B cell (primary cell): ENCODE measurements around the gene CNTN2. TPM values are rescaled to one million over a fixed set of nuclear protein-coding genes. Genes with fewer than 3 reads are reported as not detected.

ENCODE experiments used
- ATAC-seq: fragments of 200-7000 bp; cut with Tn5 transposase; one replicate; pipeline ENCODE4 v1.10.0; 2021; ENCODE audit warnings: low read depth, mild to moderate bottlenecking, moderate number of reproducible peaks, moderate library complexity
- CTCF ChIA-PET: fragments of 350-600 bp; sonication (Branson Sonifier 250); formaldehyde crosslinking; loops from one replicate; lab custom pipeline; 2021; ENCODE audit warnings: antibody characterized with exemption, inconsistent platforms; lab: Charles Lee
- POLR2A ChIA-PET: fragments of 350-600 bp; sonication (Branson Sonifier 250); formaldehyde crosslinking; loops from one replicate; lab custom pipeline; 2021; ENCODE audit warnings: antibody characterized with exemption; lab: Charles Lee
- DNase-seq: peaks from one replicate; pipeline ENCODE4 v3.0.0; 2013
- H2AFZ ChIP-seq: 2 replicates; pipeline ENCODE4 v1.6.1; 2012; ENCODE audit warnings: mild to moderate bottlenecking, low read depth, low read length; ENCODE audit not compliant: insufficient read depth, poor library complexity, severe bottlenecking
- H3K27ac ChIP-seq, 2 donors: 1 replicate in 1 of 2; 2 replicates in 1 of 2; pipeline ENCODE4 v1.5.1; 2012 to 2013; ENCODE audit warnings: low read length in 2 of 2, mild to moderate bottlenecking in 2 of 2, moderate library complexity in 1 of 2
- H3K27me3 ChIP-seq, 4 experiments: fragments of 200-600 bp in 1 of 4; sonication (generic) in 1 of 4; replicated peaks in 1 of 4; 1 replicate in 2 of 4; 2 replicates in 2 of 4; pipeline versions ENCODE4 v1.6.1 to v1.7.0; 2013 to 2016; ENCODE audit warnings: low read length in 3 of 4, mild to moderate bottlenecking in 2 of 4, mixed read lengths in 1 of 4, moderate library complexity in 1 of 4; ENCODE audit not compliant: insufficient read depth in 4 of 4, control insufficient read depth in 3 of 4; ENCODE audit errors: control extremely low read depth in 1 of 4
- H3K36me3 ChIP-seq, 2 experiments: replicated peaks in 1 of 2; 1 replicate in 1 of 2; 2 replicates in 1 of 2; pipeline versions ENCODE4 v1.6.1 to v1.7.1; 2013; ENCODE audit warnings: low read length in 1 of 2; ENCODE audit not compliant: insufficient read depth in 2 of 2, control insufficient read depth in 1 of 2; ENCODE audit errors: control extremely low read depth in 1 of 2, extremely low read depth in 1 of 2
- H3K4me1 ChIP-seq, 2 donors: fragments of 200-600 bp in 1 of 2; sonication (generic) in 1 of 2; 1 replicate in 1 of 2; 2 replicates in 1 of 2; pipeline versions ENCODE4 v1.5.1 to v1.6.1; 2013 to 2017; ENCODE audit warnings: low read length in 2 of 2; ENCODE audit not compliant: control insufficient read depth in 2 of 2, insufficient read depth in 2 of 2
- H3K4me2 ChIP-seq: replicated peaks from 2 replicates; pipeline ENCODE3; 2012; ENCODE audit warnings: mild to moderate bottlenecking, low read depth, low read length; ENCODE audit not compliant: poor library complexity, severe bottlenecking
- H3K4me3 ChIP-seq, 5 experiments: fragments of 200-600 bp in 1 of 5; sonication (generic) in 1 of 5; 1 replicate in 3 of 5; 2 replicates in 2 of 5; pipeline versions ENCODE4 v1.5.1 to v1.7.0; 2011 to 2016; ENCODE audit warnings: low read length in 4 of 5, mild to moderate bottlenecking in 4 of 5, low read depth in 2 of 5, control low read depth in 1 of 5, moderate library complexity in 1 of 5; ENCODE audit not compliant: insufficient read depth in 1 of 5; ENCODE audit errors: control extremely low read depth in 1 of 5, extremely low read depth in 1 of 5
- H3K79me2 ChIP-seq: fragments of 200-600 bp; sonication (generic); one replicate; pipeline ENCODE4 v1.6.0; 2016; ENCODE audit warnings: low read length; ENCODE audit not compliant: control insufficient read depth, insufficient read depth
- H3K9ac ChIP-seq: fragments of 200-600 bp; sonication (generic); 2 replicates; pipeline ENCODE4 v1.6.1; 2017; ENCODE audit warnings: mild to moderate bottlenecking, low read length, moderate library complexity
- H3K9me3 ChIP-seq, 3 donors: one replicate each; pipeline versions ENCODE4 v1.6.1 to v1.7.1; 2013; ENCODE audit warnings: low read length in 2 of 3; ENCODE audit not compliant: control insufficient read depth in 2 of 3, insufficient read depth in 1 of 3; ENCODE audit errors: control extremely low read depth in 1 of 3
- H4K20me1 ChIP-seq: 2 replicates; pipeline ENCODE4 v1.6.0; 2012; ENCODE audit warnings: mild to moderate bottlenecking, low read length; ENCODE audit not compliant: insufficient read depth, control insufficient read depth, poor library complexity, severe bottlenecking
- H3K27ac Mint-ChIP-seq: one replicate; pipeline ENCODE4 v1.8.0; 2021; ENCODE audit warnings: mixed read lengths
- H3K27me3 Mint-ChIP-seq: one replicate; pipeline ENCODE4 v1.8.0; 2021; ENCODE audit warnings: mixed read lengths
- H3K4me1 Mint-ChIP-seq: one replicate; pipeline ENCODE4 v1.8.0; 2021; ENCODE audit warnings: mixed read lengths
- H3K4me3 Mint-ChIP-seq: one replicate; pipeline ENCODE4 v1.8.0; 2021; ENCODE audit warnings: mixed read lengths
- H3K9me3 Mint-ChIP-seq: one replicate; pipeline ENCODE4 v1.8.0; 2022; ENCODE audit warnings: mixed read lengths; ENCODE audit not compliant: insufficient read depth
- CTCF ChIP-seq: fragments of 200-600 bp; IDR thresholded peaks from one replicate; pipeline ENCODE4 v1.8.0; 2022; ENCODE audit warnings: antibody characterized with exemption, mild to moderate bottlenecking
- EZH2 ChIP-seq: IDR thresholded peaks from 2 replicates; pipeline ENCODE4 v1.6.1; 2012; ENCODE audit warnings: borderline replicate concordance, low read depth, mild to moderate bottlenecking, moderate library complexity, low read length; ENCODE audit not compliant: insufficient read depth, poor library complexity, severe bottlenecking
- WGBS: methylation state at CpG from one replicate; pipeline ENCODE4 v1.1.5; 2013; ENCODE audit warnings: missing lambda C conversion rate; ENCODE audit not compliant: insufficient coverage; 5-methylcytosine and 5-hydroxymethylcytosine counted together
- intact Hi-C: fragments of 100-400 bp; cut with micrococcal nuclease; formaldehyde crosslinking; loops from one replicate; pipeline ENCODE4 v1.10.0; 2022
- polyA plus RNA-seq: library from polyadenylated mRNA; depleted of rRNA; stranded (reverse); fragments of >200 nt; gene quantifications from 2 replicates; pipeline ENCODE4 v1.2.3, GENCODE V29; 2012
- total RNA-seq, 2 donors: library from RNA; stranded (reverse); fragments of 120-200 nt in 1 of 2; gene quantifications; 1 replicate in 1 of 2; 2 replicates in 1 of 2; pipeline versions ENCODE4 v1.2.3 to v1.2.4, GENCODE V29; 2013 to 2022

CNTN2 gene
- total and polyA plus RNA-seq, 2 donors (not counting 1 experiment from before 2014, with no cell fraction given): not detected

- Histone ChIP-seq H3K4me1 (peaks cover 0 to 6% of the 10 kb centered on the region in 2 donors), H3K4me2 (no peak overlapping the region), H3K79me2 (no peaks in the 10 kb centered on the region), H3K27me3 (no peaks in the 10 kb centered on the region), H3K9ac (no peak overlapping the region), H3K27ac (no peak overlapping the region), H4K20me1 (no peaks in the 10 kb centered on the region), H2AFZ (no peak overlapping the region), H3K9me3 (no peaks in the 10 kb centered on the region), H3K36me3 (no peaks in the 10 kb centered on the region), H3K4me3 (no peak overlapping the region)
- no peak overlapping the region for H3K27ac Mint-ChIP-seq
- ChIA-PET CTCF (no interaction called here), POLR2A (no interaction called here)
- no peaks in the 10 kb centered on the region for H3K27me3 Mint-ChIP-seq
- DNase-seq (no peak), ATAC-seq (no peak)
- no peaks in the 10 kb centered on the region for H3K4me1 Mint-ChIP-seq
- TF ChIP-seq EZH2 (no peak), CTCF (no peak)
- no peaks in the 10 kb centered on the region for H3K9me3 Mint-ChIP-seq
- WGBS: 98% methylated on average over 12 of the region's 12 CpGs
- no peak overlapping the region for H3K4me3 Mint-ChIP-seq
- intact Hi-C loops: no loop called here
Measured at GRCh38 chr1:205058853-205059252, 15.8 kb downstream of the CNTN2 start.

- no peaks in the 10 kb centered on the region for H3K27me3 ChIP-seq
- no peak overlapping the region for H3K4me2 ChIP-seq
- no peak overlapping the region for H3K27ac Mint-ChIP-seq
- no peak overlapping the region for H3K4me3 ChIP-seq
- no peak overlapping the region for H3K27ac ChIP-seq
- WGBS: 93% methylated on average over 5 of the region's 6 CpGs
- no peaks in the 10 kb centered on the region for H3K79me2 ChIP-seq
- H3K9me3 Mint-ChIP-seq: no peaks in the 10 kb centered on the region
- ATAC-seq (no peak), DNase-seq (no peak)
- intact Hi-C loops: no loop called here
- H4K20me1 ChIP-seq: no peaks in the 10 kb centered on the region
- no peak overlapping the region for H2AFZ ChIP-seq
- no peaks in the 10 kb centered on the region for H3K27me3 Mint-ChIP-seq
- no peaks in the 10 kb centered on the region for H3K4me1 Mint-ChIP-seq
- H3K4me3 Mint-ChIP-seq: no peak overlapping the region
- ChIA-PET CTCF (no interaction called here), POLR2A (no interaction called here)
- TF ChIP-seq EZH2: no peak
- TF ChIP-seq CTCF: no peak
- no peak overlapping the region for H3K9ac ChIP-seq
- no peaks in the 10 kb centered on the region for H3K36me3 ChIP-seq
- H3K4me1 ChIP-seq: peaks cover 0 to 6% of the 10 kb centered on the region in 2 donors
- no peaks in the 10 kb centered on the region for H3K9me3 ChIP-seq
Measured at GRCh38 chr1:205059660-205060059, 16.6 kb downstream of the CNTN2 start.
